ENCODE data around the gene STK10. TPM values are rescaled to one million over a fixed set of nuclear protein-coding genes. Genes with fewer than 3 reads are reported as not detected.

Gene STK10
- total and polyA plus RNA-seq, 2 donors = 10.6 to 20.8 TPM

- H3K27ac ChIP-seq (ENCODE audit: low read depth) = no peak overlapping the region
- 72% methylated on average over 5 of the region's 5 CpGs for WGBS
- DNase-seq (ENCODE audit: extremely low spot score) = no peak
- no peaks in the 10 kb centered on the region for H3K4me1 ChIP-seq (ENCODE audit: insufficient read depth)
- no peak overlapping the region for H3K4me3 ChIP-seq (ENCODE audit: low read depth, low read length)
- H3K36me3 ChIP-seq (ENCODE audit: insufficient read depth) = peaks cover 2% of the 10 kb centered on the region
Measured at GRCh38 chr5:172059661-172060100, 128.3 kb downstream of the STK10 start.

GRCh38 chr5:172058088-172058487 lies 129.9 kb downstream of the STK10 start:
- Histone ChIP-seq H3K4me3 (ENCODE audit: low read depth, low read length) (no peak overlapping the region), H3K27ac (ENCODE audit: low read depth) (no peak overlapping the region), H3K4me1 (ENCODE audit: insufficient read depth) (no peaks in the 10 kb centered on the region), H3K36me3 (ENCODE audit: insufficient read depth) (peaks cover 2% of the 10 kb centered on the region)
- no peak for DNase-seq (ENCODE audit: extremely low spot score)
- WGBS = 73% methylated on average over 6 of the region's 6 CpGs

- Histone ChIP-seq H3K27ac (ENCODE audit: low read depth) (no peak overlapping the region), H3K4me3 (ENCODE audit: low read depth, low read length) (no peak overlapping the region), H3K4me1 (ENCODE audit: insufficient read depth) (no peaks in the 10 kb centered on the region), H3K36me3 (ENCODE audit: insufficient read depth) (peaks cover 2% of the 10 kb centered on the region)
- 95% methylated on average over 3 of the region's 3 CpGs for WGBS
- no peak for DNase-seq (ENCODE audit: extremely low spot score)
Measured at GRCh38 chr5:172055996-172056395, 132.0 kb downstream of the STK10 start.

GRCh38 chr5:172055421-172055820 lies 132.6 kb downstream of the STK10 start:
- no peak for DNase-seq (ENCODE audit: extremely low spot score)
- Histone ChIP-seq H3K4me1 (ENCODE audit: insufficient read depth) (no peaks in the 10 kb centered on the region), H3K4me3 (ENCODE audit: low read depth, low read length) (no peak overlapping the region), H3K27ac (ENCODE audit: low read depth) (no peak overlapping the region), H3K36me3 (ENCODE audit: insufficient read depth) (peaks cover 2% of the 10 kb centered on the region)
- WGBS = 94% methylated on average over 19 of the region's 19 CpGs

GRCh38 chr5:172054611-172055153 lies 133.3 kb downstream of the STK10 start:
- no peaks in the 10 kb centered on the region for H3K4me1 ChIP-seq (ENCODE audit: insufficient read depth)
- WGBS = 92% methylated on average over 11 of the region's 11 CpGs
- H3K27ac ChIP-seq (ENCODE audit: low read depth) = no peak overlapping the region
- H3K36me3 ChIP-seq (ENCODE audit: insufficient read depth) = peaks cover 2% of the 10 kb centered on the region
- DNase-seq (ENCODE audit: extremely low spot score) = no peak
- no peak overlapping the region for H3K4me3 ChIP-seq (ENCODE audit: low read depth, low read length)

- H3K4me1 ChIP-seq (ENCODE audit: insufficient read depth) = no peaks in the 10 kb centered on the region
- DNase-seq (ENCODE audit: extremely low spot score) = no peak
- H3K36me3 ChIP-seq (ENCODE audit: insufficient read depth) = peaks cover 2% of the 10 kb centered on the region
- H3K4me3 ChIP-seq (ENCODE audit: low read depth, low read length) = no peak overlapping the region
- WGBS = 73% methylated on average over 19 of the region's 19 CpGs
- no peak overlapping the region for H3K27ac ChIP-seq (ENCODE audit: low read depth)
Measured at GRCh38 chr5:172052450-172053236, 135.4 kb downstream of the STK10 start.

GRCh38 chr5:172051643-172052339 lies 136.2 kb downstream of the STK10 start:
- 75% methylated on average over 16 of the region's 16 CpGs for WGBS
- H3K27ac ChIP-seq (ENCODE audit: low read depth) = no peak overlapping the region

GRCh38 chr5:172050080-172050479 lies 137.9 kb downstream of the STK10 start:
- DNase-seq (ENCODE audit: extremely low spot score) = no peak
- no peak overlapping the region for H3K27ac ChIP-seq (ENCODE audit: low read depth)
- no peaks in the 10 kb centered on the region for H3K36me3 ChIP-seq (ENCODE audit: insufficient read depth)
- H3K4me3 ChIP-seq (ENCODE audit: low read depth, low read length) = no peak overlapping the region
- WGBS = 90% methylated on average over 4 of the region's 4 CpGs
- H3K4me1 ChIP-seq (ENCODE audit: insufficient read depth) = no peaks in the 10 kb centered on the region

More at GRCh38 chr5:172051643-172052339, 136.2 kb downstream of the STK10 start:
- H3K36me3 ChIP-seq (ENCODE audit: insufficient read depth) = peaks cover 2% of the 10 kb centered on the region
- no peak overlapping the region for H3K4me3 ChIP-seq (ENCODE audit: low read depth, low read length)
- no peak for DNase-seq (ENCODE audit: extremely low spot score)
- no peaks in the 10 kb centered on the region for H3K4me1 ChIP-seq (ENCODE audit: insufficient read depth)

- no peaks in the 10 kb centered on the region for H3K36me3 ChIP-seq (ENCODE audit: insufficient read depth)
- 85% methylated on average over 12 of the region's 12 CpGs for WGBS
- H3K27ac ChIP-seq (ENCODE audit: low read depth) = no peak overlapping the region
- H3K4me1 ChIP-seq (ENCODE audit: insufficient read depth) = no peaks in the 10 kb centered on the region
- no peak overlapping the region for H3K4me3 ChIP-seq (ENCODE audit: low read depth, low read length)
- DNase-seq (ENCODE audit: extremely low spot score) = no peak
Measured at GRCh38 chr5:172049226-172049796, 138.7 kb downstream of the STK10 start.

- WGBS = 90% methylated on average over 12 of the region's 12 CpGs
- no peaks in the 10 kb centered on the region for H3K36me3 ChIP-seq (ENCODE audit: insufficient read depth)
- no peak for DNase-seq (ENCODE audit: extremely low spot score)
- no peaks in the 10 kb centered on the region for H3K4me1 ChIP-seq (ENCODE audit: insufficient read depth)
- H3K27ac ChIP-seq (ENCODE audit: low read depth) = no peak overlapping the region
- H3K4me3 ChIP-seq (ENCODE audit: low read depth, low read length) = no peak overlapping the region
Measured at GRCh38 chr5:172048539-172049101, 139.4 kb downstream of the STK10 start.

- H3K36me3 ChIP-seq (ENCODE audit: insufficient read depth) = no peaks in the 10 kb centered on the region
- no peaks in the 10 kb centered on the region for H3K4me1 ChIP-seq (ENCODE audit: insufficient read depth)
- H3K27ac ChIP-seq (ENCODE audit: low read depth) = no peak overlapping the region
- no peak for DNase-seq (ENCODE audit: extremely low spot score)
- no peak overlapping the region for H3K4me3 ChIP-seq (ENCODE audit: low read depth, low read length)
- WGBS = 86% methylated on average over 1 of the region's 1 CpG
Measured at GRCh38 chr5:172048170-172048422, 139.9 kb downstream of the STK10 start.

- DNase-seq (ENCODE audit: extremely low spot score) = no peak
- 93% methylated on average over 4 of the region's 4 CpGs for WGBS
- Histone ChIP-seq H3K27ac (ENCODE audit: low read depth) (no peak overlapping the region), H3K36me3 (ENCODE audit: insufficient read depth) (no peaks in the 10 kb centered on the region), H3K4me3 (ENCODE audit: low read depth, low read length) (no peak overlapping the region), H3K4me1 (ENCODE audit: insufficient read depth) (no peaks in the 10 kb centered on the region)
Measured at GRCh38 chr5:172046593-172046992, 141.4 kb downstream of the STK10 start.

GRCh38 chr5:172045315-172045632 lies 142.8 kb downstream of the STK10 start:
- no peak for DNase-seq (ENCODE audit: extremely low spot score)
- Histone ChIP-seq H3K4me3 (ENCODE audit: low read depth, low read length) (no peak overlapping the region), H3K36me3 (ENCODE audit: insufficient read depth) (no peaks in the 10 kb centered on the region), H3K4me1 (ENCODE audit: insufficient read depth) (no peaks in the 10 kb centered on the region), H3K27ac (ENCODE audit: low read depth) (no peak overlapping the region)
- 81% methylated on average over 7 of the region's 7 CpGs for WGBS

Measured in urinary bladder (tissue), 4 donors.